Measurements from ENCODE around the gene B3GNT5.

Gene B3GNT5

GRCh38 chr3:183211352-183211751 lies 41.7 kb upstream of the B3GNT5 start:
- in situ Hi-C loops (cut with MboI; ENCODE audit: low pct_unique_long_range_greater_than_20kb, low sequenced_read_pairs, unreplicated experiment), result no loop called here
- DNase-seq (ENCODE audit: low spot score), result no peak
- TF ChIP-seq CTCF (IDR thresholded peaks at IDR 0.05; ENCODE audit: extremely low read depth, insufficient read depth, missing control alignments), result no peak

- in situ Hi-C loops (cut with MboI; ENCODE audit: low pct_unique_long_range_greater_than_20kb, low sequenced_read_pairs, unreplicated experiment), result no loop called here
- no peak for DNase-seq (ENCODE audit: low spot score)
- TF ChIP-seq CTCF (IDR thresholded peaks at IDR 0.05; ENCODE audit: extremely low read depth, insufficient read depth, missing control alignments), result no peak
These were observed 41.0 kb upstream of the B3GNT5 start for GRCh38 chr3:183212096-183212495.

GRCh38 chr3:183212565-183212964 lies 40.5 kb upstream of the B3GNT5 start:
- in situ Hi-C loops (cut with MboI; ENCODE audit: low pct_unique_long_range_greater_than_20kb, low sequenced_read_pairs, unreplicated experiment), result no loop called here
- no peak for DNase-seq (ENCODE audit: low spot score)
- no peak for TF ChIP-seq CTCF (IDR thresholded peaks at IDR 0.05; ENCODE audit: extremely low read depth, insufficient read depth, missing control alignments)

- no peak for DNase-seq (ENCODE audit: low spot score)
- in situ Hi-C loops (cut with MboI; ENCODE audit: low pct_unique_long_range_greater_than_20kb, low sequenced_read_pairs, unreplicated experiment), result no loop called here
- no peak for TF ChIP-seq CTCF (IDR thresholded peaks at IDR 0.05; ENCODE audit: extremely low read depth, insufficient read depth, missing control alignments)
These were observed 39.4 kb upstream of the B3GNT5 start for GRCh38 chr3:183213415-183214276.

- DNase-seq (ENCODE audit: low spot score), result no peak
- in situ Hi-C loops (cut with MboI; ENCODE audit: low pct_unique_long_range_greater_than_20kb, low sequenced_read_pairs, unreplicated experiment), result no loop called here
- TF ChIP-seq CTCF (IDR thresholded peaks at IDR 0.05; ENCODE audit: extremely low read depth, insufficient read depth, missing control alignments), result no peak
These were observed 38.8 kb upstream of the B3GNT5 start for GRCh38 chr3:183214277-183214612.

- in situ Hi-C loops (cut with MboI; ENCODE audit: low pct_unique_long_range_greater_than_20kb, low sequenced_read_pairs, unreplicated experiment), result no loop called here
These were observed 37.4 kb upstream of the B3GNT5 start for GRCh38 chr3:183215591-183216202.

More at GRCh38 chr3:183215591-183216202, 37.4 kb upstream of the B3GNT5 start:
- DNase-seq (ENCODE audit: low spot score), result no peak
- no peak for TF ChIP-seq CTCF (IDR thresholded peaks at IDR 0.05; ENCODE audit: extremely low read depth, insufficient read depth, missing control alignments)

Data from GM13977 (cell line).